ENCODE measurements around the gene SIGLEC11.
"Not testable (repeated sequence)": the region's sequence is repeated elsewhere in the genome, so short reads cannot be mapped to it uniquely, and the experiment has no call there.

Gene SIGLEC11

DNA sequence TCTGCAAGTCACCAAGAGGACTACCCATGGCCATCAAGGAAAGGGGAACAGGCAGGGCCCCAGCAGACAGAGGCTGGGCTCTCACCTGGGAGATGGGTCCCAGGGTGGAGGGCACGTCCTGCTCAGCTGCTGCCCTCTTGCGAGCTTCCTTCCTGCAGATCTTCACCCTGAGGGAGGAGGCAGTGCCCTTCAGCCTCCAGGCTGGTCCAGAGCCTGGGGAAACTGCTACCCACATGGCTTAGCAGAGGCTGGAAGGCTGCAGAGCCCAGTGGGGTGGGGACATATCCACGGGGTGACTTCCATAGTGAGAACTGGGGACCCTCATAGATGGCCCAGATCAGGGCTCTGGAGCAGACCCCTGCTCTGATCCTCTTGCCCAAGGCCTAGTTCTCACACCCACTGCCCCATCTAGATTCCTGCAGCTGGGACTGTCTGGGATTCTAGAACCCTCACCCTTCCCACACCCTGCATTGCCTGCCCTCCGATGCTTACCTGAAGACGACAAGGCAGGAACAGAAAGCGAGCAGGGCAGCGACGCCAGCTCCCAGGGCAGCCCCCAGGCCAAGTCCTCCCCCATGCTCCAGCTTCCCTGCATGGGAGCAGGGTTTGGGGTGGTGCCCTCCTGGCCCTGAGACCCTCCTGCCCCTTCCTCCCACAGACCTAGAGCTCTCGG, 9.0 kb downstream of the SIGLEC11 start:
- FAIRE-seq (no peak), DNase-seq (ENCODE audit: low spot score) (no peak)

DNA sequence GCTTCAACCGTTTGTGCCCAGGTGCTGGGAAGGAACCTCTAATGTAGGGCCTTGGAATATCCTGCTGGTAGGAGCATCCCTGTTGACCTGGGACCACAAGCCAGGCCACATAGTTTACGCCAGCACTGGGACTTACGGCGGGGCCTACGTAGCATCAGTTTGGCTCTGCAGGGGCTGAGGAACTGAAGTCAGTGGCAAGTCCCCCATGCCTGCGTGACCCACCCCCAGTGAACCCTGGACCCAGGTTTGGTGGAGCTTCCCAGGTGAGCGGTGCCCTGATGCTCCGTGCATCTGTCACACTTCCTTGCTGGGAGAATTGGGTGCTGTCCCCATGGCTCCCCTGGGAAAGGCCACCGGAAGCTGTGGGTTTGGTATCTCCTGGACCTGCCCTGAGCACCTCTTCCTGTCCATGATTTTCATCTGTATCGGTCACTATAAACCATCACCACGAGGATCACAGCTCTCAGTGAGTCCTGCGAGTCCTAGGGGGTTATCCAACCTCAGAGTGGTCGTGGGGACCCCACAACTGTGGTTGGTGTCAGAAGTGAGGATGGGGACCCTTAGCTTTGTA, 9.9 kb downstream of the SIGLEC11 start:
- no peak for FAIRE-seq
- no peak for DNase-seq (ENCODE audit: low spot score)

DNA sequence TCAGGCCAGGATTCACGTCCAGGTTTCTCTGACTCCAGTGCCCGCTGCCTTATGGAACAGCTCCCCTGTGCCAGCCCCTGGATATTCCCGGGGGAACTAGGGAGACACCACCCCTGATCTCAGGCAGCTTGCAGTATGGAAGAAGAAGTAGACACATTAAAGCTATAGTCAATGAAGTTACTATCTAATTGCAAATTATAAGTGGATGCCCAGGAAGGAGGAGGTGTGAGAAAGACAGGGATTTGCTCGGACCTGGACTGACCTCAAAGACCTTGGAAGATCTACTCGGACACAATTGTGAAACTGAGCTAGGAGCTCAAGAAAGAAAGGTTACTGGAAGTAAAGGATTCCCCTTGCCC, 10.4 kb downstream of the SIGLEC11 start:
- FAIRE-seq (no peak), DNase-seq (ENCODE audit: low spot score) (no peak)

GRCh38 chr19:49949742-49950589, 11.0 kb downstream of the SIGLEC11 start:
- DNase-seq (ENCODE audit: low spot score) = no peak

DNA sequence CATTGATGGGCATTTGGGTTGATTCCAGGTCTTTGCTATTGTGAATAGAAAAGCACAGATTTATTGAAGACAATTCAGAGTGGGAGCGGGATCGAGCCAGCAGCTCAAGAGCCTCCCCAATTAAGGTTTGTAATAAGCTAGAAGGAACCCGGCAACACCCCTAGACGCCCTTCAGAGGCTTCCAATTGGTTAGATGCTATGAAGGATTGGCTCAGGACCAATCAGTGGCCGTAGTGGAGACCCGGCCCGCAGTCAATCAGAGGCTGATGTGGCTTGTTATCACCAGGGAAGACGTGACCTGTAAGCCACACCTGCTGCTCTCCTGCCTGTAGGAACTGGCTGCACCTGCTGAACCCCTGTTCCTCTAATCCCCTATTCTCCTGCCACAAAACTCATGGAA, 14.6 kb downstream of the SIGLEC11 start:
- no peak for FAIRE-seq
- DNase-seq (ENCODE audit: low spot score) = no peak

More at GRCh38 chr19:49949742-49950589, 11.0 kb downstream of the SIGLEC11 start:
- no peak for FAIRE-seq

- FAIRE-seq; DNase-seq (ENCODE audit: low spot score): not testable (repeated sequence)
Measured at GRCh38 chr19:49944567-49944966, 16.4 kb downstream of the SIGLEC11 start.

GRCh38 chr19:49940482-49940791, 20.5 kb downstream of the SIGLEC11 start:
- DNase-seq (ENCODE audit: low spot score) = no peak
- FAIRE-seq = no peak

- FAIRE-seq = no peak
- no peak for DNase-seq (ENCODE audit: low spot score)
Measured at GRCh38 chr19:49939721-49940481, 21.1 kb downstream of the SIGLEC11 start.

- FAIRE-seq (no peak), DNase-seq (ENCODE audit: low spot score) (no peak)
Measured at GRCh38 chr19:49938662-49939061, 22.3 kb downstream of the SIGLEC11 start.

DNA sequence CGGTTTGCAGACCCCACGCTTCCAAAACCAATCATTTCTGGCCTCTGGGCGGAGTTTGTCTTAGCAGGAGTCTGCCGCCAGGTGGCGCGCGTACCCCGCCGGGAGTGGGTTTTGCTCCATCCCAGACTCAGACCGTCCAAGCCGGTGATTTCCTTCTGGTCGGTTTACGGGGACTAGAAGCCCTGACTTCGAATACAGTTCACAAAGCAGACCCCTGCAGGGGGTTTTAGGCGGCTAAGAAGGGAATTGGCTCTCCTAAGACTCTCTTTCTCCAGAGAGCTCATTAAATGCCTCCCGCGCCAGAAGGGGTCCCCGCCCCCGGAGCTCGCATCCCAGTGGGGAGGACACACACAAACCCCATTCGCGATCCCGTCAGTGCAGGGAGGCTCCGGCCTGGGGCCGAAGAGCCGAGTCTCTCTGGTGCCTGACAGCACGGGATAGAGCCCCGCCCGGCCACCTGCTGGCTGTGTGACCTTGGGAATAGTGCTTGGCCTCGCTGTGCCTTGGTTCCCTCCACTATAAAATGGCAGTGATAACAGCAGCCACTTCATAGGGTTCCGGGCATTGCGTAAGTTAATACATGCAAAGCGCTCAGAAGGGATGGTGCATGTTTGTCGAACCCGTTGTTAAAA, 23.1 kb downstream of the SIGLEC11 start:
- peak; percentile 26 for DNase-seq (ENCODE audit: low spot score)

GRCh38 chr19:49936549-49936948, 24.4 kb downstream of the SIGLEC11 start:
- DNase-seq (ENCODE audit: low spot score) = no peak
- FAIRE-seq = no peak

More for the DNA sequence above, 23.1 kb downstream of the SIGLEC11 start:
- no peak for FAIRE-seq

DNA sequence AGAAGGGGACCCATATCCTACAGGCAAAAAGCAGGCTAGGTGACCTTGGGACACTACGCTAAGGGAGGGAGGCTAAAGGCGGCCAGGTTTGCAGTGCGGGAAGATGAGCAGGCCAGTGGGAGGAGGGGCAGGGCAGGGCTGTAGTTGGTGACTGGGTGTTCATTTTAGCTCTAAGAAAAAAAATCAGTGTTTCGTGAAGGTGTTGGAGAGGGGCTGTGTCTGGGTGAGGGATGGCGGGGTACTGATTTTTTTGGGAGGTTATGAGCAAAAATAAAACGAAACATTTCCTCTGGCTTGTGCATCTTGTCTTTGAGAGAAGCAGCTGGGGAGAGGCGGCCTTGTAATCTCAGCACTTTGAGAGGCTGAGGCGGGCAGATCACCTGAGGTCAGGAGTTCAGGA, 27.3 kb downstream of the SIGLEC11 start:
- FAIRE-seq (no peak), DNase-seq (ENCODE audit: low spot score) (no peak)

DNA sequence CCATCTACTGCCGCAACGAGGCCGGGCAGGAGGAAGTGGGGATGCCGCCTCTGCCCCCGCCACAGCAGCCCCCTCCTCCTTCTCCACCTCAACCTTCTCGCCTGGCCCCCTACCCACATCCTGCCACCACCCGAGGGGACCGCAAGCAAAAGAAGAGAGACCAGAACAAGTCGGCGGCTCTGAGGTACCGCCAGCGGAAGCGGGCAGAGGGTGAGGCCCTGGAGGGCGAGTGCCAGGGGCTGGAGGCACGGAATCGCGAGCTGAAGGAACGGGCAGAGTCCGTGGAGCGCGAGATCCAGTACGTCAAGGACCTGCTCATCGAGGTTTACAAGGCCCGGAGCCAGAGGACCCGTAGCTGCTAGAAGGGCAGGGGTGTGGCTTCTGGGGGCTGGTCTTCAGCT, 28.2 kb downstream of the SIGLEC11 start:
- DNase-seq (ENCODE audit: low spot score) = no peak
- FAIRE-seq = no peak

GRCh38 chr19:49932041-49932451, 28.9 kb downstream of the SIGLEC11 start:
- DNase-seq (ENCODE audit: low spot score) = peak; percentile 67
- FAIRE-seq = peak; percentile 74

- no peak for FAIRE-seq
- DNase-seq (ENCODE audit: low spot score) = no peak
Measured at GRCh38 chr19:49931293-49932040, 29.5 kb downstream of the SIGLEC11 start.

DNA sequence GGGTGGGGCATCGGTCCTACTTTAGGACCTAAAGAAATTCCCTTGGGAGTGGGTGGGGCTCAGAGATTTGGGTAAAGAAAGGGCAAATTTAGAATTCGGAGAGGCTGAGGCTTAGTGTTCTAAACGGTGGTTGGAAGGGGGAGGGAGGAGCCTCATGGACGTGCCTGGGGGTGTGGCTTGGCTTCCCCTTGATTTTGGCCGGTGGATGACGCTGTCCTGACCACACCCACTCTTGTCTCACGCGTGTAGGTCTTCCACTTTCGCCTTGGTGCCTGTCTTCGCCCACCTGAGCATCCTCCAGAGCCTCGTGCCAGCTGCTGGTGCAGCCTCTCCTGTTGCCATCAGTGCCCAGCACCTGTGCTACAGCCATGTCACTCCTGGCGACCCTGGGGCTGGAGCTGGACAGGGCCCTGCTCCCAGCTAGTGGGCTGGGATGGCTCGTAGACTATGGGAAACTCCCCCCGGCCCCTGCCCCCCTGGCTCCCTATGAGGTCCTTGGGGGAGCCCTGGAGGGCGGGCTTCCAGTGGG, 30.4 kb downstream of the SIGLEC11 start:
- no peak for DNase-seq (ENCODE audit: low spot score)

DNA sequence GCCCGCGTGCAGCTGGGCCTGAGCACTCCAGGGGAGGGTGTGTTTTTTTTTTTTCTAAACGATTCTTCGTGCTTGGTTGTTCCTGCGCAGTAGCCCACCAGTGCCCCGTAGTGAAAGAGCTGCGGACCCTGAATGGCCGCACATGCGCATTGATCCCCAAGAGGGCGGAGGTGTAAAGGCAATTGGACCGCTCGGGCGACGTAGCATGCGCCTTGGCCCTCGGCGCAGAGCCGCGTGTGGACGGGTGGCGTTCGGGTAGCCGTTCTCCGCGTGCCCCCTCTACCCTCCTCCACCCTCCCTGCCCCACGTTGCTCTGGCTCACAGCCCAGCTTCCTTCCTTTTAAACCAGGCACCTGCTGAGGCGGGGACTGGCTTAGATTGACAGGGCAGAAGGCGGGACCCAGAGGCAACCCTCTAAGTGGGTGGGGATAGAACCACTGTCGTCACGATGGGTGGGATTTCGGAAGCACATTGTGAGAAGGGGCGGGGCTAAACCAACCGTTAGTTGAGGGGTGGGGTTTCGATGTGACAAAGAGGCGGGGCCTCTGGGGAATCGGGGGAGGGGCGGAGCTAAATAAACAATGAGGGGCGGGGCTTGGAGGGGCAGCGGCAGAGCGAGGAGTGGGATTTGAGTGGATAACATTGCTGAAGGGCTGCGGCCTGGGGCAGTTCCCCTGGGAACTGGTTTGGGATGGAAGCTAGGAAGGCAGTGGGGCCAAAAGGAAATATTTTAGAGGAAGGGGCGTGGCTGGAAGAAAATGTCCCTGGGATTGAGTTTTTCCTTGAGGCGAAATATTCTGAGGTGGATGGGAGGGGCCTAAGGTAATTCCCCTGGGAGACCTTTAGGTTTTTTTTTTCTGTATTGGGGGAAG, 31.1 kb downstream of the SIGLEC11 start:
- FAIRE-seq = peak; percentile 26

More for the DNA sequence above, 30.4 kb downstream of the SIGLEC11 start:
- no peak for FAIRE-seq

DNA sequence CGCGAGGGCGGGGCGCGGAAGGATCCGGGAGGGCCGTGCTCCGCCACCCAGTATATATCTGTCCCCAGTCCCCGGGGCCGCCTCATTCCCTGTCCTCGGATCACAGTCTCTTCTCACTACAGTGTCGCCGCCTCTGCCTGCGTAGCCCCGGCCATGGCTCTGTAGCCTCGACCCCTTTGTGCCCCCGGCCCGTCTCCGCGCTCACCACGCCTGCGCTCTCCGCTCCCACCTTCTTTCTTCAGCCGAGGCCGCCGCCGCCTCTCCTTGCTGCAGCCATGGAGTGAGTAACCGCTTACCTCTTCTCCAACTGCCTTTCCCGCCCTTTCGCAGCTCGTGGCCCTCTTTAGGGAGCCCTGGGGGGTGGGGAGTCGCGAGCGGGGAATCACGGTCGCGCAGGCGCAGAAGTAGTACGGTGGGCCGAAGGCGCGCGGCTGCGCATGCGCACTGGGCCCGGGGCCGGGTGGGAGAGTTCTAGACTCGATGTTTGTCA, 31.8 kb downstream of the SIGLEC11 start, which contains the start of the genes ATF5 and NUP62:
ATF5 (plus strand) TSS at position 85 of the 490 bp plus-strand sequence. CDS start 1,646 bp downstream, outside the sequence.
NUP62 (minus strand) TSS at position 384 of the 490 bp plus-strand sequence. CDS start 19,697 bp downstream, outside the sequence.
- FAIRE-seq (no peak), DNase-seq (ENCODE audit: low spot score) (peak; percentile 74)

More for the DNA sequence above, 31.1 kb downstream of the SIGLEC11 start:
- DNase-seq (ENCODE audit: low spot score) = peak; percentile 91
